IPS-20b (cell line): ENCODE results near the gene HMGXB3.
"Not testable (repeated sequence)": the region's sequence is repeated elsewhere in the genome, so short reads cannot be mapped to it uniquely, and the experiment has no call there.

Experiments used
- H3K27ac ChIP-seq: one replicate; pipeline ENCODE4 v1.5.1; 2013; ENCODE audit warnings: low read length
- H3K27me3 ChIP-seq: 2 replicates; pipeline ENCODE4 v1.6.1; 2013; ENCODE audit warnings: mild to moderate bottlenecking, low read length, inconsistent platforms; ENCODE audit not compliant: insufficient read depth
- H3K36me3 ChIP-seq: 2 replicates; pipeline ENCODE4 v1.6.1; 2013; ENCODE audit warnings: low read depth, mild to moderate bottlenecking, inconsistent platforms, low read length, moderate library complexity; ENCODE audit not compliant: insufficient read depth
- H3K4me1 ChIP-seq: 2 replicates; pipeline ENCODE4 v1.6.1; 2013; ENCODE audit warnings: mild to moderate bottlenecking, control low read depth, inconsistent platforms, low read length, moderate library complexity; ENCODE audit not compliant: insufficient read depth
- H3K4me3 ChIP-seq: 2 replicates; pipeline ENCODE4 v1.5.1; 2013; ENCODE audit warnings: mild to moderate bottlenecking, low read length, inconsistent platforms
- H3K9ac ChIP-seq: 2 replicates; pipeline ENCODE4 v1.6.1; 2013; ENCODE audit warnings: low read depth, mild to moderate bottlenecking, inconsistent platforms, low read length, moderate library complexity
- H3K9me3 ChIP-seq: 2 replicates; pipeline ENCODE4 v1.6.1; 2013; ENCODE audit warnings: mild to moderate bottlenecking, low read depth, low read length, inconsistent platforms; ENCODE audit not compliant: insufficient read depth

HMGXB3 gene

DNA sequence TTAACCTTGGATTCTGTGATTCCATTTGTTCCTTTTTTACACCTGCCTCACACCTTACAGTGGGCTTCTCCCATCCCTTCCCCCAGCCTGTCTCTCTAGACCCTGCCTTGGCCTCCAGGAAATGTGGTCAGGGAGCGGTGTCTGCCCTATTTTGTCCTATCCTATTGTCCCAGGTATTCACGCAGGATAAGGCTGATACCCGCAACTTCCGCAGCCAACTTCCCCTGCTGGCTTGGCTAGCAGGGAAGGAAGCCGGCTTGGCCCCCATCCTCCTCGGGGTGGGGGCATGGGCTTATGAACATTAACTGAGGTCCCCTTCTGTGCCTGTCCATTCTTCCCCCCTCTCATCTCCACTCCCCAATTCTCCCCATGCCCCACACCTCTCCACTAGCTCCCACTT, 82.3 kb downstream of the HMGXB3 start:
- Histone ChIP-seq H3K4me1 (peaks cover 8% of the 10 kb centered on the region; the same call in 1 of the 2 replicates), H3K27me3 (no peaks in the 10 kb centered on the region), H3K9ac (no peak overlapping the region), H3K4me3 (no peak overlapping the region), H3K27ac (no peak overlapping the region), H3K9me3 (no peaks in the 10 kb centered on the region), H3K36me3 (no peaks in the 10 kb centered on the region)

DNA sequence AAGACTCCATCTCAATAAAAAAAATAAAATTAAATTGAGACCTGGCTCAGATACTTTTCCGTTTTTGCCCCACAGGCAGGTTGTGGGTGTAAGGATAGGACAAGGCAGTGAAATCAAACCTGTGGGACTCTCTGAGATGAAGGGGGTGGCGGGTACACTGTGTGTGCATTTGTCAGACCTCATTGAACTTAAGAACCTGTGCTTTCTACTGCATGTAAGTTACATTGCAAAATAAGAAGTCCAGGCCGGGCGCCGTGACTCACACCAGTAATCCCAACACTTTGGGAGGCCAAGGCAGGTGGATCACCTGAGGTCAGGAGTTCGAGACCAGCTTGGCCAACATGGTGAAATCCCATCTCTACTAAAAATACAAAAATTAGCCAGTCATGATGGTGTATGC, 84.2 kb downstream of the HMGXB3 start:
- not testable (repeated sequence) for H3K9me3 ChIP-seq, H3K27me3 ChIP-seq, H3K4me3 ChIP-seq, H3K36me3 ChIP-seq, H3K9ac ChIP-seq, H3K27ac ChIP-seq, H3K4me1 ChIP-seq

DNA sequence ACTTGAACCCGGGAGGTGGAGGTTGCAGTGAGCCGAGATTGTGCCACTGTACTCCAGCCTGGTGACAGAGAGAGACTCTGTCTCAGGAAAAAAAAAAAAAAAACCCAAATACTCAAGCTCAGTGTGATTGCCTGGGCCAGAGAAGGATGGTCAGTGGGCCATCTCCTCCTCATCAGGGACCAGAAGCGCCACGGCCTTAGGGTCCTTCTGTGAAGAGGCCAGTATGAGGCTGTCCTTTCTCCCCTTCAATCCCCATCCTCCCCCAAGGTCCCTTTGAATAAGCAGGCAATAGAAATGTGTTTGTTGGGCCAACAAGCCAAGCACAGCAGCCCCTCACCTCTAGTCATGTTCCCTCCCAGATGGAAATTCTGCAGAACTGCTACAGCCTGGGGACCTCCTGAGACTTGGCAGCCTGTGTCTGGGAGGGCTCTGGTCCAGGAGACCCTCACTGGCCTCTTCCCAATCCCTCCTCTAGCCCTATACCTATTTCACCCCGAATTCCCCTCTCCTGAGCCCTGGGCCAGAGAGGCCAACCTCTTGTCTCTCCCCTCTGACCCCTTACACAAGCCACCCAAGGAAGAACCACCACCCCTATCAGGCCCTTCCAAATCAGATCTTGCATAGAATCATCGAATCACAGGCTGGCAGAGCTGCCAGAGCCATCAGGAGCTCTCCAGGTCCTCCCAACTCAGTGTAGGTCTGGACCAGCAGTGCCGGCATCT, 84.8 kb downstream of the HMGXB3 start:
- peaks cover 8% of the 10 kb centered on the region; the same call in 1 of the 2 replicates for H3K4me1 ChIP-seq
- no peak overlapping the region for H3K4me3 ChIP-seq
- no peak overlapping the region for H3K9ac ChIP-seq
- H3K9me3 ChIP-seq, result no peaks in the 10 kb centered on the region
- H3K36me3 ChIP-seq, result no peaks in the 10 kb centered on the region
- no peak overlapping the region for H3K27ac ChIP-seq
- no peaks in the 10 kb centered on the region for H3K27me3 ChIP-seq

DNA sequence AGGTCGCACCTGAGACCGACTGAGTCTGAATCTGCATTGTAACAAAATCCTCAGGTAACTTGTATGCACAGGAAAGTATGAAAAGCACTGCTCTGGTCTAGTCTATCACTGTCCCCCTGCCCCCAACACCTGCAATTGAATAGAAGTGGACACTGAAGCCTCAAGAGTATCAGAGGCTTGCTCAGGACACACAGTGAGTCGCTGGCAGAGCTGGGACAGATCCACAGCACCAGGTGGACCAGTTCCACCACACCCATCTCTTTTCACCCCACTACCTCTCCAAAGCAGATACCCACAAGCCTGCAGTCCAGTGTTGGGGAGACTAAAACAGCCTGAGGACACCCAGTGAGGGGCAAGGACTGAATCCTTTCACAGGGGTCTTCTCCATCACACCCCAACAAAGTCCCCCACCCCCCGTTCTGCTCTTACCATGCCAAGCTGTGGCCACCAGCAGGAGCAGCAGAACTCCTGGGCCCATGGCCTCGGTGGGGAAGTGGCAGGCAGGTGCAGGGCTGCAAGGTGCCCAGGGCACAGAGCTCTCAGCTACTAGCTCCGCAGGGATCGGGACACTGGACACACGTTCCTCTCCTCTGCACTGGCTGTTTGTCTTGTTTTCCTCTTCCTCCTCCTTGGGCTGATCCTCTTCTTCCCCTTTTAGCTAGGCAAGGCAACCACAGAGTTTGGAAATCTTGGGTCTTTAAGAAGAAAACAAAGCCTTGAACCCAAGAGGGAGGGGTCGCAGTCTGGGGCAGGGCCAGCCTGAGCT, 85.6 kb downstream of the HMGXB3 start, which contains the start of gene CSF1R:
Gene CSF1R (minus strand): TSS at position 605 of the 766 bp plus-strand sequence. CDS start 127 bp downstream, at position 478.
- Histone ChIP-seq H3K4me3 (no peak within 1 kb of the TSS), H3K4me1 (peaks cover 8% of the 10 kb centered on the region; the same call in 1 of the 2 replicates), H3K9me3 (no peaks in the 10 kb centered on the region), H3K27me3 (no peaks in the 10 kb centered on the region), H3K36me3 (no peaks in the 10 kb centered on the region), H3K9ac (no peak within 1 kb of the TSS), H3K27ac (no peak within 1 kb of the TSS)

DNA sequence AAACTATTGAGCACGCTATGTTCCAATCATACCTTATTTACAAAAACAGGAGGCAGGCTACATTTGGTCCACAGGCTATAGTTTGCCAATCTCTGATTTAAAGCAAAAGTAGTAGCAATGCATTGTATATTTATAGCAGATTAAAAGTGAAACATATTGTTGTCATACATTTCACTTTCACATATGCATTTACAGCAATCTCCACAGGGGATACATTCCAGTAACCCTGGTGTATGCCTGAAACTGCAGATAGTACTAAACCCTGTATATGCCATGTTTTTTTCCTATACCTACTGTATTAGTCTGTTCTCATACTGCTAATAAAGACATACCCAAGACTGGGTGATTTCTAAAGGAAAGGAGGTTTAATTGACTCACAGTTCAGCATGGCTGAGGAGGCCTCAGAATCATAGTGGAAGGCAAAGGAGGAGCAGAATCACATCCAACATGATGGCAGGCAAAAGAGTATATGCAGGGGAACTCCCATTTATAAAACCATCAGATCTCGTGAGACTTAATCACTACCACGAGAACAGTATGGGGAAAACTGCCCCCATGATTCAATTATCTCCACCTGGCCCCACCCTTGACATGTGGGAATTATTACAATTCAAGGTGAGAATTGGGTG, 91.7 kb downstream of the HMGXB3 start:
- H3K27ac ChIP-seq, result no peak overlapping the region
- H3K9me3 ChIP-seq, result no peaks in the 10 kb centered on the region
- no peaks in the 10 kb centered on the region for H3K4me1 ChIP-seq
- H3K4me3 ChIP-seq, result no peak overlapping the region
- H3K27me3 ChIP-seq, result 0 out of 2 replicates have a peak, but pooled peaks cover 6% of the 10 kb centered on the region
- H3K36me3 ChIP-seq, result no peaks in the 10 kb centered on the region
- no peak overlapping the region for H3K9ac ChIP-seq

DNA sequence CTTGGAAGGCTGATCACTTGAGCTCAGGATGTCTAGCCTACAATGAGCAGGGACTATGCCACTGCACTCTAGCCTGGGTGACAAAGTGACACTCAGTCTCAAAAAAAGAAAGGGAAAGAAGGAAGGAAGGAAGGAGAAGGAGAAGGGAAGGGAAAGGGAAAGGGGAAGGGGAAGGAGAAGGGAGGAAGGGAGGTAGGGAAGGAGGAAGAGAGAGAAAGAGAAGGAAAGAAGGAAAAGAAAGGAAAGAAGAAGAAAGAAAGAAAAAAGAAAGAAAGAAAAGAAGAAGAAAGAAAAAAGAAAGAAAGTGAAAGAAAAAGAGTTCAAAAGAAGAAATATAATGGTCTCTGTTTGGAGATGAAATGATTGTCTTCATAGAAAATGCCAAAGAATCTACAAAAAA, 96.6 kb downstream of the HMGXB3 start:
- H3K36me3 ChIP-seq, result no peaks in the 10 kb centered on the region
- H3K4me3 ChIP-seq, result no peak overlapping the region
- no peaks in the 10 kb centered on the region for H3K9me3 ChIP-seq

DNA sequence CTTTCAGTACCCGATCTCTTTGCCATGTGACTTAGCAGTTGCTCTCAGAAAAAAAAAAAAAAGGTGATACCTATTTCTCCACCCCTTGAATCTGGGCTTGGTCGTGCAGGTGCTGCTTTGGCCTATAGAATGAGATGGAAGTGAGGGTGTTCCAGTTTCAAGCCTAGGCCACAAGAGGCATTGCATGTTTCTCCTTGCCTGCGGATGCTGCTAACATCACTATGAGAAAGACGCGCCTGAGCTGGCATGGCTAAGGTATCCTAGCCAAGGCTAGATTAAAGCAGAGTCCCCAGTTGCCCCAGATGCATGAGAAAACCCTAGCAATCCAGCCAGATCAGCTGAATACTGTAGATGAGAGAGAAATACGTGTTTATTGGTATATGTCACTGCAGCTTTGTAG, 100.5 kb downstream of the HMGXB3 start:
- H3K9me3 ChIP-seq, result no peaks in the 10 kb centered on the region
- H3K4me3 ChIP-seq, result no peak overlapping the region
- no peak overlapping the region for H3K27ac ChIP-seq
- H3K27me3 ChIP-seq, result 0 out of 2 replicates have a peak, but pooled peaks cover 6% of the 10 kb centered on the region
- no peaks in the 10 kb centered on the region for H3K4me1 ChIP-seq
- H3K9ac ChIP-seq, result no peak overlapping the region
- no peaks in the 10 kb centered on the region for H3K36me3 ChIP-seq

More for the DNA sequence above, 96.6 kb downstream of the HMGXB3 start:
- H3K4me1 ChIP-seq, result no peaks in the 10 kb centered on the region
- H3K9ac ChIP-seq, result no peak overlapping the region
- no peak overlapping the region for H3K27ac ChIP-seq
- 0 out of 2 replicates have a peak, but pooled peaks cover 6% of the 10 kb centered on the region for H3K27me3 ChIP-seq
